ENCODE data around the gene FOS. TPM values are rescaled to one million over a fixed set of nuclear protein-coding genes. Genes with fewer than 3 reads are reported as not detected.

FOS gene
- total and polyA plus RNA-seq, 2 of the 13 experiments (the other 11 are each of a cell fraction or from before 2014, with no cell fraction given) = 15.9 to 24.2 TPM

DNA sequence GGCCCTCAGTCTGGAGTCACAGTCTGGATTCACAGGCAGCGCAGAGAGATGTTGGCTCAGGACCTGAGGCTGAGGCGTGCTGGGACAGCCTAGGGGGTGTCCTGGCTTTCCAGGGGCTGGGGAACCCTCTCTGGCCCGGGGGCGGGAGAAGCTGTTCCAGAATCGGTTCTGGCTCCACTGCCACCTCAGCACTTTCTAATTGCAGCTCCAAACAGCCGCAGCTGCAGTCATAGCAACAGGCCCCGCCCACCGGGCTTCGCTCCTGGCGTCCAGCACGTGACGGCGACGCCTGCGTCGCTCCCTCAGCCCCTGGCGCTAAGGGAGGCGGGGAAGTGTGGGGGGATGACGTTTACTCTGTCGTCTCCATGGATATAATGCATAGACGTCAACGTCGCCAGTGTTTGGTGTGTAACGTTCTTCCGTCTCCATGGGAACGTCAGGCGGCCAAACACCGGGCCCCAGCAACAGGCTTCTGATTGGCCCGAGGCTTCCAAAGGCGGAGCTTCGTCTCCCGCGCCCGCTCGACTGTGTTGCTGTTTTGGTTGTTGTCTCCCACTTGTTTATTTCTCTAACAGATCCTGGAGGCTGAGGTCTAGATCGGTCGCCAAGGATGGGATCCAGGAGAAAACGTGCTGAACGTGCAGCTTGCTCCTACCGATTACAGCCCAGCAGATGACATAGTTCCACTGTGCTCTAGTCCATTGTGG, 19.7 kb upstream of the FOS start (continued):
- no peak for TF ChIP-seq ZFP36L2 (CRISPR knock-in tag; IDR thresholded peaks at IDR 0.05)
- peak; percentile 62; the same call in 1 of the 2 replicates for TF ChIP-seq ZNF556 (CRISPR knock-in tag; IDR thresholded peaks at IDR 0.05; ENCODE audit: borderline replicate concordance)
- TF ChIP-seq, protein P1, sequence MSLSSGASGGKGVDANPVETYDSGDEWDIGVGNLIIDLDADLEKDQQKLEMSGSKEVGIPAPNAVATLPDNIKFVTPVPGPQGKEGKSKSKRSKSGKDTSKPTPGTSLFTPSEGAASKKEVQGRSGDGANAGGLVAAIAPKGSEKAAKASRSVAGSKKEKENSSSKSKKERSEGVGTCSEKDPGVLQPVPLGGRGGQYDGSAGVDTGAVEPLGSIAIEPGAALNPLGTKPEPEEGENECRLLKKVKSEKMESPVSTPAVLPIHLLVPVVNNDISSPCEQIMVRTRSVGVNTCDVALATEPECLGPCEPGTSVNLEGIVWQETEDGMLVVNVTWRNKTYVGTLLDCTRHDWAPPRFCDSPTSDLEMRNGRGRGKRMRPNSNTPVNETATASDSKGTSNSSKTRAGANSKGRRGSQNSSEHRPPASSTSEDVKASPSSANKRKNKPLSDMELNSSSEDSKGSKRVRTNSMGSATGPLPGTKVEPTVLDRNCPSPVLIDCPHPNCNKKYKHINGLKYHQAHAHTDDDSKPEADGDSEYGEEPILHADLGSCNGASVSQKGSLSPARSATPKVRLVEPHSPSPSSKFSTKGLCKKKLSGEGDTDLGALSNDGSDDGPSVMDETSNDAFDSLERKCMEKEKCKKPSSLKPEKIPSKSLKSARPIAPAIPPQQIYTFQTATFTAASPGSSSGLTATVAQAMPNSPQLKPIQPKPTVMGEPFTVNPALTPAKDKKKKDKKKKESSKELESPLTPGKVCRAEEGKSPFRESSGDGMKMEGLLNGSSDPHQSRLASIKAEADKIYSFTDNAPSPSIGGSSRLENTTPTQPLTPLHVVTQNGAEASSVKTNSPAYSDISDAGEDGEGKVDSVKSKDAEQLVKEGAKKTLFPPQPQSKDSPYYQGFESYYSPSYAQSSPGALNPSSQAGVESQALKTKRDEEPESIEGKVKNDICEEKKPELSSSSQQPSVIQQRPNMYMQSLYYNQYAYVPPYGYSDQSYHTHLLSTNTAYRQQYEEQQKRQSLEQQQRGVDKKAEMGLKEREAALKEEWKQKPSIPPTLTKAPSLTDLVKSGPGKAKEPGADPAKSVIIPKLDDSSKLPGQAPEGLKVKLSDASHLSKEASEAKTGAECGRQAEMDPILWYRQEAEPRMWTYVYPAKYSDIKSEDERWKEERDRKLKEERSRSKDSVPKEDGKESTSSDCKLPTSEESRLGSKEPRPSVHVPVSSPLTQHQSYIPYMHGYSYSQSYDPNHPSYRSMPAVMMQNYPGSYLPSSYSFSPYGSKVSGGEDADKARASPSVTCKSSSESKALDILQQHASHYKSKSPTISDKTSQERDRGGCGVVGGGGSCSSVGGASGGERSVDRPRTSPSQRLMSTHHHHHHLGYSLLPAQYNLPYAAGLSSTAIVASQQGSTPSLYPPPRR (CRISPR knock-in tag; IDR thresholded peaks at IDR 0.05; ENCODE audit: borderline replicate concordance) = 0 out of 2 replicates have a peak, but pooled peaks have one; percentile 37
- no peak for TF ChIP-seq ISX (CRISPR knock-in tag; conservative IDR thresholded peaks at IDR 0.05)
- peak; percentile 42; the same call in 1 of the 2 replicates for TF ChIP-seq BCL6 (CRISPR knock-in tag; IDR thresholded peaks at IDR 0.05)
- no peak for TF ChIP-seq SKI (IDR thresholded peaks at IDR 0.05; ENCODE audit: partially characterized antibody)
- no peak for TF ChIP-seq PAWR (CRISPR knock-in tag; IDR thresholded peaks at IDR 0.05; ENCODE audit: borderline replicate concordance)
- no peak; the same call in 1 of the 2 replicates for TF ChIP-seq NFKBIZ (CRISPR knock-in tag; IDR thresholded peaks at IDR 0.05)
- no peak for TF ChIP-seq ONECUT2 (CRISPR knock-in tag; IDR thresholded peaks at IDR 0.05)
- TF ChIP-seq, protein P2, sequence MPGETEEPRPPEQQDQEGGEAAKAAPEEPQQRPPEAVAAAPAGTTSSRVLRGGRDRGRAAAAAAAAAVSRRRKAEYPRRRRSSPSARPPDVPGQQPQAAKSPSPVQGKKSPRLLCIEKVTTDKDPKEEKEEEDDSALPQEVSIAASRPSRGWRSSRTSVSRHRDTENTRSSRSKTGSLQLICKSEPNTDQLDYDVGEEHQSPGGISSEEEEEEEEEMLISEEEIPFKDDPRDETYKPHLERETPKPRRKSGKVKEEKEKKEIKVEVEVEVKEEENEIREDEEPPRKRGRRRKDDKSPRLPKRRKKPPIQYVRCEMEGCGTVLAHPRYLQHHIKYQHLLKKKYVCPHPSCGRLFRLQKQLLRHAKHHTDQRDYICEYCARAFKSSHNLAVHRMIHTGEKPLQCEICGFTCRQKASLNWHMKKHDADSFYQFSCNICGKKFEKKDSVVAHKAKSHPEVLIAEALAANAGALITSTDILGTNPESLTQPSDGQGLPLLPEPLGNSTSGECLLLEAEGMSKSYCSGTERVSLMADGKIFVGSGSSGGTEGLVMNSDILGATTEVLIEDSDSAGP (CRISPR knock-in tag; IDR thresholded peaks at IDR 0.05; ENCODE audit: borderline replicate concordance) = peak; percentile 72; the same call in 1 of the 2 replicates
- TF ChIP-seq, protein P3, sequence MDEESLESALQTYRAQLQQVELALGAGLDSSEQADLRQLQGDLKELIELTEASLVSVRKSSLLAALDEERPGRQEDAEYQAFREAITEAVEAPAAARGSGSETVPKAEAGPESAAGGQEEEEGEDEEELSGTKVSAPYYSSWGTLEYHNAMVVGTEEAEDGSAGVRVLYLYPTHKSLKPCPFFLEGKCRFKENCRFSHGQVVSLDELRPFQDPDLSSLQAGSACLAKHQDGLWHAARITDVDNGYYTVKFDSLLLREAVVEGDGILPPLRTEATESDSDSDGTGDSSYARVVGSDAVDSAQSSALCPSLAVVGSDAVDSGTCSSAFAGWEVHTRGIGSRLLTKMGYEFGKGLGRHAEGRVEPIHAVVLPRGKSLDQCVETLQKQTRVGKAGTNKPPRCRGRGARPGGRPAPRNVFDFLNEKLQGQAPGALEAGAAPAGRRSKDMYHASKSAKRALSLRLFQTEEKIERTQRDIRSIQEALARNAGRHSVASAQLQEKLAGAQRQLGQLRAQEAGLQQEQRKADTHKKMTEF (CRISPR knock-in tag; IDR thresholded peaks at IDR 0.05) = peak; percentile 60
- TF ChIP-seq HMGA1 (CRISPR knock-in tag; conservative IDR thresholded peaks at IDR 0.05) = no peak
- peak; percentile 23; the same call in 1 of the 2 replicates for TF ChIP-seq NR1H2 (CRISPR knock-in tag; IDR thresholded peaks at IDR 0.05; ENCODE audit: borderline replicate concordance, low read depth)
- TF ChIP-seq TBL1XR1 (IDR thresholded peaks at IDR 0.05; ENCODE audit: borderline replicate concordance, low read length, partially characterized antibody) = peak; percentile 11
- peak; percentile 100 for TF ChIP-seq RFXAP (CRISPR knock-in tag; IDR thresholded peaks at IDR 0.05; ENCODE audit: borderline replicate concordance)
- TF ChIP-seq, protein P4, sequence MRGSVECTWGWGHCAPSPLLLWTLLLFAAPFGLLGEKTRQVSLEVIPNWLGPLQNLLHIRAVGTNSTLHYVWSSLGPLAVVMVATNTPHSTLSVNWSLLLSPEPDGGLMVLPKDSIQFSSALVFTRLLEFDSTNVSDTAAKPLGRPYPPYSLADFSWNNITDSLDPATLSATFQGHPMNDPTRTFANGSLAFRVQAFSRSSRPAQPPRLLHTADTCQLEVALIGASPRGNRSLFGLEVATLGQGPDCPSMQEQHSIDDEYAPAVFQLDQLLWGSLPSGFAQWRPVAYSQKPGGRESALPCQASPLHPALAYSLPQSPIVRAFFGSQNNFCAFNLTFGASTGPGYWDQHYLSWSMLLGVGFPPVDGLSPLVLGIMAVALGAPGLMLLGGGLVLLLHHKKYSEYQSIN (CRISPR knock-in tag; IDR thresholded peaks at IDR 0.05; ENCODE audit: borderline replicate concordance) = no peak
- TF ChIP-seq ARNTL (CRISPR knock-in tag; IDR thresholded peaks at IDR 0.05) = peak; percentile 89
- peak; percentile 75 for TF ChIP-seq ATF1 (CRISPR knock-in tag; IDR thresholded peaks at IDR 0.05)
- no peak for TF ChIP-seq ZNF235 (CRISPR knock-in tag; IDR thresholded peaks at IDR 0.05; ENCODE audit: borderline replicate concordance)
